Stimulated activated CD4-positive, alpha-beta T cell treated with anti-CD3 and anti-CD28 coated beads, Interleukin-1b, Interleukin-23, amount 100 ng/mL, for 1 hour (primary cell): ENCODE data around the gene FNDC11.

Experiments
- DNase-seq, 2 donors: peaks; one replicate each; pipeline ENCODE4 v3.0.0-alpha.2; 2020; ENCODE audit warnings: low read depth in 2 of 2

Gene FNDC11

DNA sequence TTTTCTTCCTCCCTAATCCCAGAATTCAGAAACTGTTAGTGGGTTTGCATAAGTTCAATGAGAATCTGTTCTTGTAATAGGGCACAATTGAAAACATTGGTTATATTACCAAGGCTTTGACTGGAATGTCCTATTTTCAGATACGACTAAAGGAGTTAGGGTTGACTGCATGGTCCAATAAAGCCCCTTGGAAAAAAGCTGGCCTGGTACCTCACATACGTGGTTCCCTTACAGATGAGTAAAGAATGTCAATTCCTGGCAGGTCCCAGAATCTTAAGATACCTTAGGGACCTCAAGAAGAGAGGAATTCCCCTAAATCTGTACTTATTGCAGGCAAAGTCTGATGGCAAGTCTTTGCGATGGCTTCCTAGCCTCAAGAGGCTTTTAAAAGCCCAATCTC, 28.8 kb upstream of the FNDC11 start:
- DNase-seq, result no peak

DNA sequence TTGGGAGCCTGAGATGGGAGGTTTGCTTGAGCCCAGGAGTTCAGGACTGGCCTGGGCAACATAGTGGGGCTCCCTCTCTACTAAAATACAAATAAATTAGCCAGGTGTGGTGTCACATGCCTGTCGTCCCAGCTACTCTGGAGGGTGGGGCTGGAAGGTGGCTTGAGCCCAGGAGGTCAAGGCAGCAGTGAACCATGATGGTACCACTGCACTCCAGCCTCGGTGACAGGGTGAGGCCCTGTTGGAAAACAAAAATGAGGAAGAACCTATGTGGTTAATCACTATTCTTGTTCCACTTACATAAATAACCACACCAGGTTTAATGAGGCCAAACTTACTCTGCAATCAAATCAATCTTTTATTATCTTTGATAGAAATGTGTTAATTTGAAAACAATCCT, 28.0 kb upstream of the FNDC11 start:
- DNase-seq, result no peak

DNA sequence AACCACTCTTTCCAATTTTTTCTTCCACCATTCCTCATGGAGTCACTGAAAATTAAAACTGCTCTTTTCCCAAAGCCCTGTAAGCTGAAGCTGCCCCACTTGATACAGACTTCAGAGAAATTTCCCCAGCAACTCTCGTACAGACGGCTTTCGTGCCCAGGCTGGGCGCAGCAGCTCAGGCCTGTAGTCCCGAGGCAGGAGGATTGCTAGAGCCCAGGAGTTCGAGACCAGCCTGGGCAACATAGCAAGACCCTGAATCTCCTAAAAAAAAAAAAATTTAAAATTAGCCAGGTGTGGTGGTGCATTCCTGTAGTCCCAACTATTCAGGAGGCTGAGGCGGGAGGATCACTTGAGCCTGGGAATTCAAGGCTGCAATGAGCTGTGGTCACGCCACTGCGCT, 26.8 kb upstream of the FNDC11 start:
- DNase-seq, result no peak

DNA sequence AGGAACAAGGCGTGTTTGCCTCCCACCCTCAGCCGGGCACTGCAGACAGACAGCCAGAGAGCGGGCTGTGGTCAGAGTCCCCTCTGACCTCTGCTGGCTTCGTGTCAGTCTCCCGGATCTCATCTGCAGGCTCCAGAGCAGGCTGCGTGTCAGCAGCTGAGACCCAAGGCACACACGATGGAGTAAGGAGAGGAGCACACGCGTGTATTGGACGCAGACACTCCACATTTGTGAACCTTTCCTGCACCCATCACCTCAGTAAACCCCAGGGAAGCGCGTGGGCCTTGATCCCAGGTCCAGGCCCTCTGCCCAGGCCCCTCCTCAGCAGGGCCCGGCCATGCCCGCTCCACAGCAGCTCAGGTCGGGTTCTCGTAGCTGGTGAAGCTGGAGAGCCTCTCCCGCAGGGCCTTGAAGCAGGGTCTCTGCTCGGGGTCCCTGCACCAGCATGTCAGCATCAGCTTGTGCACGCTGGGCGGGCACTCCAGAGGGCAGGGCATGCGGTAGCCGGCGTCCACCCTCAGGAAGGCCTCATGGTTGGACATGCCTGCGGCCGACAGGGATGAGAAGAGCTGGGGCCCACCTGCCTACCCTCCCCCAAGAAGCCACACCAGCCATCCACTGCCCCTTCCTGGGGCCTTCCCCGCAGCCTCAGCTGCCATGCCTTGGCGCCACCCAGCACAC, 24.6 kb upstream of the FNDC11 start:
- no peak for DNase-seq

DNA sequence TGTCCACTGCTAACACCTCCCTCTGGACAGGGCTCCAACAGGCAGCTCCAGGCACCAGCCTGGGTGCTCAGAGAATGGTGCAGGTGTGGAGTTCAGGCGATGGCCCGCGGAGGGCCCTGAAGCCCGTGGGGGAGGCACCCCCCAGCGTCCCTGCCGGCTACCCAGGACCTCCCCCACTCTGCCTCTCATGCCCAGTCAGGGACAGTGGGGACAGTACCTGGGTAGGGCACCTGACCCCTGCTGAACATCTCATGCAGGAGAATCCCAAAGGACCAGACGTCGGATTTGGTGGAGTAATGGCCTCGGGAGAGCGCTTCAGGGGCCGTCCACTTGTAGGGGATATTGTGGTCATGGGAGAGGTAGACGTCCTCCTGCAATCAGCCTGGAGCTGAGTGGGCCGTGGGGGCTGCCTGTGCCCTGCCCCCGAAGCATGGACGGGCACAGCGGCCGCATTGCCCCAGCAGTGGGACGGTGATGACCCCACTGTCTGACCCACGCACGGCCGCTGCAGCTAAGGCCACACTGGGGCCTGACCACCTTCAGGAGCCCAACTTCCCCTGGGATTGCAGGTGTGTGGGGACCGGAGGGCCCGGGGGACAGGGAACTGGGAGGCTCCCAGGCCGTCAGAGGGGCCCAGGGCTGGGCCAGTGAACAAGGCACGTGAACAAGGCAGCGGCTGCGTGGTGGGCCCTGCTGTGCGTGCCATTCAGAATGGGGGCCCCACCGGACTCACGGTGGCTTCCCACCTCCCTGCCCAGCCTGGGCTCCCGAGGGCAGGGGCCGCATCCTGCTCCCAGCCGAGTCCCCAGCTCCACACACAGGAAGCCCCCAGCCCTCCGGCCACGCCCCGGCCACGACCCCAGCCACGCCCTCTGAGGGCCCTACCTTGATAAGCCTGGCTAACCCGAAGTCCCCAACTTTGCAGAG, 23.8 kb upstream of the FNDC11 start:
- no peak for DNase-seq

DNA sequence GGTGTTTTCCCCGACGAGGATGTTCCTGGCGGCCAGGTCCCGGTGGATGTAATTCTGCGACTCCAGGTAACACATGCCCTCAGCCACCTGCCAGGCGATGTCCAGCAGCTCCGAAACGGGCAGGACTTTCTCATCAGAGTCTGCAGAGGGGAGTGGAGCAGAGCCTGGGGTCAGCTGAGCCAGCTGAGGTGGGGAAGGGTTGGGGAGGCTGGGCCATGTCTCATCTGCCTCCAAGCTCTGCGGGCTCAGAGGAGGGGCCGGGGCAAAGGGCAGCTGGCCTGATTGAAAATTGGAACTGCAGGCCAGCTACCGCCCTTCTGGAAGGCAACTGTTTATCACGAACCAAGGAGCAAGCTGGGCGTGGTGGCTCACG, 23.2 kb upstream of the FNDC11 start:
- no peak for DNase-seq

DNA sequence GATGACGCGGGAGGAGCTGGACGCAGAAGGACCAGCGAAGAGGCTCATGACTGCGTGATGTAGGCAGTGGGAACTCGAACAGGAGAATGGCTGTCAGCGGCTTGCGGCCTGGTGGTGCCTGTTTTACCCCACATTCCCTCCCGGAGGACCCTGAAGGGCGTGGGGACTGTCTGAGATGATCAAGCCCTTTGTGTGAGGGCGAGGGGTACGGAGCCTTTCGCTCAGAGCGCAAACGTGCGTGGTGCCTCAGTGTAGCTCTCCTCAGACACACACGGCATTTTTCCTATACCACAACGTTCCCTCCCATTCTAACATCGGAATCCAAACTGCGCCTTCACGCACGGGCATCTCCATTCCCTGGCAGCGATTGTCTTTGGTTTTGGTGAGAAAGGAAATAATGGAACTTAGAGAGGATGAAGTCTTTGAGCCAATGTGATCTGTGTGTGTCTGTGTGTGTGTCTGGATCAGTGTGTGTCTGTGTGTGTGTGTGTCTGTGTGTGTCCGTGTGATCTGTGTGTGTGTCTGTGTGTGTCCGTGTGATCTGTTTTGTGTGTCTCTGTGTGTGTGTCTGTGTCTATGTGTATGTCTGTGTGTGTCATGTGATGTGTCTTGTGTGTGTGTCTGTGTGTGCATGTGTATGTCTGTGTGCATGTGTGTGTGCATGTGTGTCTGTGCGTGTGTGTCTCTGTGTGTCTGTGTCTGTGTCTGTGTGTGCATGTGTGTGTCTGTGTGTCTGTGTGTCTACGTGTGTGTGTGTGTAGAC, 22.1 kb upstream of the FNDC11 start:
- DNase-seq, result no peak

DNA sequence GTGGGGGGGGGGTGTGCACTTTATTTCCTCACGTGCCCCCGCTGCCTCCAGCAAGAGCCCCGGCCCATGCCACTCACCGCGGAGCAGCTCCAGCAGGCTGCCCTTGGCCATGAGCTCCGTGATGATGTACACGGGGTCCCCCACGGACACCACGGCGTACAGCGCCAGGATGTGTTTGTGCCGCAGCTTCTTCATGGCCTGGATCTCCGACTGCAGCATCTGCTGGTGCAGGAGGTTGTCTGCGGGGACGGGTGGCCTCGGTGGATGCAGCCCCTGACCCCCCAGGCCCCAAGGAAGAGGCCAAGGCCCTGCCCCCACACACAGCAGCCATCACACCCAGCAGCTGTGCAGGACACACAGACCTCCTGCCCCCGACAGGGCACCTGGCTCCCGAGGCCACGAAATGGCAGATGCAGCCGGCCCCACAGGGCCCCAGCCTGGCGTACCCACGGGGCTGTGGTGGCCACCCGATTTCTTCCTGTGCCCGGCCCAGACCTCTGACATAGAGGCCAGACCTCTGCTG, 21.4 kb upstream of the FNDC11 start:
- DNase-seq, result no peak

DNA sequence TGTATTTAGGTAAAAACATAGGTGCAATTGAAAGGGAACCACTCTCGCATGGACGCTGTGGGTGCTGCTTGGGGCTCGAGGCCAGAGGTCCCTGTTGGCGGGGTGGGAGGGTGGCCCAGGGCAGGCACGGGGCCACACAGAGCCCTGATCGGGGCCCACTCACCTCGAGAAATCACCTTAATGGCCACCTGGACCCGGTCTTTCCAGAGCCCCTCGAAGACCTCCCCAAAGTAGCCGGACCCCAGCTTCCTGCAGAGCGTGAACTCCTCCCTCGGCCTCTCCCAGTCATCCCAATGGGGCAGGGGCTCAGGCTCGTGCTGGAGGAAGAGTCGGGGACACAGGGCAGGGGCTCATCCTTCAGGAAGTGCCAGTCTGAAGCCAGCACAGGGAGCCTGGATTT, 20.6 kb upstream of the FNDC11 start:
- DNase-seq, result no peak

DNA sequence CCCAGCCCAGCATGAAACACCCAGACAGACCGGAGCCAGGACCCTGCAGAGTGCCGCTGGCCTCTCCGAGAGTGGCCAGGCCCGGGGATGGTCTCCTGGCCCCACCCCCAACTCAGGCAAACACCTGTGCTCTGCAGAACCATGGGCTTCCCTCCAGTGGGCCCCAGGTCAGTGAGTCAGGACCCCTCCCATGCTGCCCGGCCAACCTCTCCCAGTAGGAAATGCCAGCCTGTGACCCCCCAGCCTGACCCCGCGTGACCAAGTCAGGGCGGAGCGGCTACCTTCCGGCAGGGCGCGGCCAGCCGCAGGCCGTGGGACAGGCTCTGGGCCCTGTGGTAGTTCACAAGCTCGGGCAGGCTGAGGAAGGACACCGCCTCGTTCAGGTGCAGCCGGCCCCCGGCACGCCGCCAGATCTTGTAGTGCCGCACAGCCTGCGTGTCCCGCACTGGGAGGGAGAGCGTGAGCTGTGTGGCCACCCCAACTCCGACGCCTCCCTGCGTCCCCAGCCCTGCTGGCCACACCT, 20.0 kb upstream of the FNDC11 start:
- DNase-seq, result no peak

DNA sequence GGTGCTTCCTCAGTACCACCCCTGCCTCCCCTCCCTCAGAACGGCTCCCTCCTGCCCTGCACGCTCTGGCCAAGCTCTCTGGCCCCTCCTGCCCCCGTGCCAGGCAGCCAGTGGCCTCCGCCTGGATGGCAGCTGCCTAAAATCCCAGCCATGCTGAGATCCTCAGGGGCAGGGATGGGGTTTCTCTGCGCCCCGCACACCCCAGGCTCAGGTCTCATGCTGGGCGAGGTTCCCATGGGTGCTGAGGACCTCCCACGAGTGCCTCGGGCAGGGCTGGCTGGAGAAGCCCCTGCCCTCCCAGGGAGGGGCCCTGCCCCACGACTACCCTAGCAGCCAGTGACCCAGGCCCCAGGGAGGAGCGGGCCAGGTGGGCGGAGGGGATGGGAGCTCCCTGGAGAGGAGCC, 19.5 kb upstream of the FNDC11 start:
- DNase-seq, result no peak

DNA sequence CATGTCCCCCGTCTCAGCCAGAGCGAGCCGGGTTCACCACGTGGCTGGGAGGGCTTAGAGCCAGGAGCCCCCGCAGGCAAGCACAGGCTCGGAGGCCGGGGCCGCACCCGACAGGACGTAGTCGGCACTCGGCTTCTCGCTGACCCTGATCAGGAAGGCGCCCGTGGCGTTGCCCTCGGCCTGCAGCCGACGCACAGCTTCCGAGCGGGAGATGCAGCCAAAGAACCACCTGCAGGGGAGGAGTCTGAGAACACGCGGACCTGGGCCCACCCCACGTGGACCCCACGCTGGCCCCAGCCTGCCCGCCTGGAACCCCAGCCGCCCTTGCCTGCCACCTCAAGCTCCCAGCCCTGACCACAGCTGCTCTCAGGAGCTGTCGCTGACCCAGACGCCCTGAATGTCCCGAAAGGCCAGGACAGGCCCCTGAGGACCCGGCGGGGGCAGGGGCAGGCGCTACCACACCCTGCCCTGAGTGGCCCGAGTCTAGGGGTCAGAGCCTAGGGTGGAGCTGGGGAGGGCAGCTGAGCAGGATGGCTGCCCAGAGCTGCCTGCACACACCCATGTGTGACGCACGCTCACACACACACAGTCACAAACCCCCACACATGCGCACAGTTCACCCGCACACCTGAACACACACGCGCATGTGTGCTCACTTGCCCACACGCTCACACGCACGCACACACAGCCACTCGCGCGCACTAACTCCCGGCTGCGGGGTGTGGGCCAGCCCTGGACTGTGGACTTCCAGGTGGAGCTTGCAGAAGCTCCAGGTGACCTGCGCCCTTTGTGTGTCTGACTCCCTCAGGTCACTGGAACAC, 18.9 kb upstream of the FNDC11 start:
- no peak for DNase-seq

DNA sequence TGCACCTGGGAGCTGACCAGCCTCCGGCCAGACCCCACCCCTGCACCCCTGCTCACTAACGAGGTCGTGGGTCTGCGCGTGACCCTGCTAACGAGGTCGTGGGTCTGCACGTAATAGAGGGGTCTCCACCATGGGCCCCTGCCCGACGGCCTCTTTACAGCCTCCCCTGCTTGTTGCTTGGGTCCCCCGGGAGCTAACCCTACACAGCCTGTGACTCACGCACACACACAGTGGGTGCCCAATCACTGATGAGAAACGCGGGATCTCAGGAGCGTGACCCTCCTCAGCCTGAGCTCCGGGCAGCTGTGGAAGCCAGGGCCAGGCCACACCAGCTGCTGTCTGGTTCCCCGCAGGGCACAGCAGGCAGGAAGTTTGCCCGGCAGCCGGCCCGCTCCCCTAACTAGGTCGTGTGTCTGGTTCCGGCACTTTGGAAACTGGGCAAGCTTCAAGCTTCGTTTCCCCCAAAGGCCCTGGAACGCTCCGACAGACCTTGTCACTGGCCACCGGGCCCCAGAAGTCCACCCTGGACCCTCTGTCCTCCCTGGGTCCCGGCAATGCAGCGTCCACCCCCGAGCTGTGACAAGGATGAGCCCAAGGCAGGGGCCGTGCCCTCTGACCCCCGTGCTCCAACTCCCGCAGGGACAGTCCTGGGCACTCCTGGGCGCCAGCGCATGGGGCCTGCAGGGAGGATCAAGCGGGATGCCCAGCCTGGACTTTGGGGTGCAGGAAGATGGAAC, 17.6 kb upstream of the FNDC11 start:
- no peak for DNase-seq

DNA sequence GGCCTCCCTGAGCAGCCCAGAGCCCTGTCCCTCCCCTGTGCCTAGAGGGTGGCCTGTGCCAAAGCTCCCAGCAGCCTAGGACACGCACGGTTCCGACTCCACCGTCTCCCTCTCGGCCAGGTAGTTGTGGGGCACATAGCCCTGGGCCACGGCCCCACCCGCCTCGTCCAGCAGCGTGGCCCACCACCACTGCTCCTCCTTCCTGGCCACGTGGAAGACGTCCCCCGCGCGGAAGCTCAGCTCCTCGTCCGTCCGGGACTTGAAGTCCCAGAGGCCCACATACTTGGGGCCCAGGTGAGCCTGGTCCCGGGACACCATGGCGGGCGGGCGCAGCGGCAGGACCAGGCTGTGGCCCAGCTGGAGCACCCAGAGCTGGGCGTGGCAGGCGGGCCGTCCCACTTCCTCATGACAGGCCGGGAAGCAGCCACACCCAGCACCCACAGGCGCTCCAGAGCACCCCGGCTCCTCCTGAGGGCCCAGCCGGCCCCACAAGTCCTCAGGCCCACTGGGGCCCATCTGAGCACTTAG, 16.9 kb upstream of the FNDC11 start, which contains the start of gene PTK6:
Gene PTK6, minus strand, starts transcription at position 380 of the 528 bp plus-strand sequence. Its CDS starts 62 bp downstream, at position 318.
- no peak for DNase-seq

DNA sequence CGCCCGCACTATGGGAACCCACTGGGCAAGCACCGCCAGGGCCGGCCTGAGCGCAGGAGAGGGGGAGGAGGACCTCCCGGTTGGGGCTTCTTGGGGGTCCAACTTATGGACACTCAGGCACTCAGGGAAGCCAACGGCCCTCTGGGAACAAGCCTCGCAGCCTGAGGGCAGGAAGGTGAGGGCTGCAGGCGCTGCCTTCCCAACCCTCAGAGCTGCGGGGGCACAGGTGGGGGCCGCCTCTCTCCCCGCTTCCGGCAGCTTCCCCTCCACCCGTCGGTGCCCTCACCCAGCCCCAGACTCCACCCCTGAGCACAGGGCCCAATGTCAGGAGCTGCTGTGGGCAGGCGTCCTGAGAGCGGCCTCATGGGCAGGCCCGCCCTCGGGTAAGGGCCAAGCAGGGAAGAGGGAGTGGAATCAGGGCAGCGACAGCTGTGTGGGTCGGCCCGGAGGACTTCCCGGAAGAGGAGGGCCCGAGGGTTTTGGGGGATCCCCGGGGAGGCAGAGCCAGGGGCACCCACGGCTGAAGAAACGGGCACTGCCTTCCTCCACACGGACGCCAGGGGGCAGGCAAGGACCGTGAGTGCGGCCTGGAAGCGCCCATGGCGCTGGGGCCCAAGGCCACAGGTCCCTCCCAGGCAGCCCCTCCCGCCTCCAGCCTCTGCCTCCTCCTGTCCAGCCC, 16.3 kb upstream of the FNDC11 start:
- peak; percentile 79 to 89 for DNase-seq

DNA sequence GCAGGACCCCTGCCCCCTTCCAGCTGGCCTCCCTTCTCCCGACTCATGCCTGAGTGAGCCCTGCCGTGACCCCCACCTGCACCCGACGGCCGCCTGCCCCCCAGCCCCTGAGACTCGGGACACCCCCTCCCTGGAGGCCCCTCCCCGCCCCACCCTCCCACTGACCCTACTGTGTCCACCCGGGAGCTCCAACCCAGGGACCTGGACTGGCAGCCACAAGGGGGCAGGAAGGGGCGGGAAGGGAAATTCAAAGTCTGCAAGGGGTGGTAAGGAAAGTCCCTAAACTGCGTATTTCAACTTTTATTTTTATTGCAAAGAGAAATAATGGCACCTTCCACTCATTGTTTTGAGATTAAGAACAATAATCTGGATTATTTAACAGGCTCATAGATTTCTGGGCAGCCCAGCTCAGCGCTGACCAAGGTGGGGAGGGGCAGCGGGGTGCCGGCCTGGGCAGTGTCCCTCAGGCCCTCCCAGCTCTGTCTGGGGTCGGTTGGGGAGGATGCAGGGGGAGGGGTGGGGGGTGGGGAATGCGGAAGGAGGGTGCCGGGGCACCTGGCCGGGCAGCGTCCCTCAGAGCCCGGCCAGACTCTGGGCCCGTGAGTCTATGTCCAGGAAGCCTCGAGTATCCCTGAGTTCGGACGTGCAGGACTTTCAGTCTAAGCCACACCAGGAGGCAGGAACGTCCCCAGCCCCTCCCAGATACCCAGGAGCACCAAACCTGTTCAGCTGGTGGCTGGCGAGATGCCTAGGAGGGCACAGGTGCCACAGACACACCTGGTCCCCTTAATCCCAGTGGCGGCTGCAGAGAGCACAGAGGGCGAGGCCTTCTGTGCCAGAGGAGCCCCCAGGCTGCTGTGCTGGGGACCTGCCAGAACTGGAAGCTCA, 15.5 kb upstream of the FNDC11 start:
- no peak for DNase-seq

DNA sequence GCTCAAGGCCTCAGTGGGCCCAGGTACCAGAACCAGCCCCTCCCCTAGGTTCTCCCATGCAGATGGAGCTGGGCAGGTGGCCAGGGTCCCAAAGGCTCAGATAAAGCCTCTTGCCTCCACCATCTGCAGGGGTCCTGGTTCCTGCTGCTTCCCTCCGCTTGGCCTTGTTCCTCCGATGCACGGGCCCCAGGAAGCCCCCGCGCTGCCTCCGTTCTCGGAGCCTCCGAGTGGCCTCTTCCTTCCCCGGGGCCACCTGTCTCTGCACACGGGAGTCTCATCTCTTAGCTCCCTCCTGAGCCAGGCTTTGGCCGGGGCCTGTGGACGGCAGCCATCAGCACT, 14.9 kb upstream of the FNDC11 start:
- DNase-seq, result no peak
